ENCODE measurements around the gene LRP2. TPM values are rescaled to one million over a fixed set of nuclear protein-coding genes. Genes with fewer than 3 reads are reported as not detected.

The LRP2 gene
- total RNA-seq, 4 donors from 2014 or later = not detected

- H3K4me1 ChIP-seq = no peaks in the 10 kb centered on the region
- TF ChIP-seq POLR2A (IDR thresholded peaks at IDR 0.05) (no peak), CTCF (IDR thresholded peaks at IDR 0.05 in 4 of 5, conservative IDR thresholded peaks at IDR 0.05 in 1 of 5) (no peak)
- intact Hi-C loops (cut with DNase I; ENCODE audit: low total_unique reads) = no loop called here
Observed at GRCh38 chr2:169087757-169088379, 274.5 kb downstream of the LRP2 start.

GRCh38 chr2:169086893-169087467, 275.4 kb downstream of the LRP2 start:
- no peak for TF ChIP-seq CTCF (IDR thresholded peaks at IDR 0.05 in 4 of 5, conservative IDR thresholded peaks at IDR 0.05 in 1 of 5)
- TF ChIP-seq POLR2A (IDR thresholded peaks at IDR 0.05) = no peak
- Histone ChIP-seq H3K4me1 (no peaks in the 10 kb centered on the region), H3K9me3 (no peaks in the 10 kb centered on the region), H3K4me3 (no peak overlapping the region), H3K27ac (no peak overlapping the region), H3K36me3 (no peaks in the 10 kb centered on the region), H3K27me3 (no peaks in the 10 kb centered on the region)
- intact Hi-C loops (cut with DNase I; ENCODE audit: low total_unique reads) = no loop called here
- in situ Hi-C loops (cut with MboI; ENCODE audit: low sequenced_read_pairs in 4 of 4) = no loop called here
- DNase-seq (no peak), ATAC-seq (no peak)

More at GRCh38 chr2:169087757-169088379, 274.5 kb downstream of the LRP2 start:
- DNase-seq = no peak
- Histone ChIP-seq H3K9me3 (no peaks in the 10 kb centered on the region), H3K36me3 (no peaks in the 10 kb centered on the region), H3K27me3 (no peaks in the 10 kb centered on the region), H3K27ac (no peak overlapping the region), H3K4me3 (no peak overlapping the region)
- in situ Hi-C loops (cut with MboI; ENCODE audit: low sequenced_read_pairs in 4 of 4) = no loop called here
- ATAC-seq = no peak

- Histone ChIP-seq H3K9me3 (no peaks in the 10 kb centered on the region), H3K36me3 (no peaks in the 10 kb centered on the region), H3K4me3 (no peak overlapping the region), H3K4me1 (no peaks in the 10 kb centered on the region), H3K27me3 (no peaks in the 10 kb centered on the region), H3K27ac (no peak overlapping the region)
- DNase-seq = no peak
- no peak for TF ChIP-seq CTCF (IDR thresholded peaks at IDR 0.05 in 4 of 5, conservative IDR thresholded peaks at IDR 0.05 in 1 of 5)
- no peak for TF ChIP-seq POLR2A (IDR thresholded peaks at IDR 0.05)
- no peak for ATAC-seq
- in situ Hi-C loops (cut with MboI; ENCODE audit: low sequenced_read_pairs in 4 of 4) = no loop called here
- intact Hi-C loops (cut with DNase I; ENCODE audit: low total_unique reads) = no loop called here
Observed at GRCh38 chr2:169082995-169083394, 279.3 kb downstream of the LRP2 start.

GRCh38 chr2:169081551-169081950, 280.8 kb downstream of the LRP2 start:
- no peak overlapping the region for H3K27ac ChIP-seq

More at GRCh38 chr2:169081551-169081950, 280.8 kb downstream of the LRP2 start:
- ATAC-seq (no peak), DNase-seq (no peak)
- no peaks in the 10 kb centered on the region for H3K36me3 ChIP-seq
- TF ChIP-seq POLR2A (IDR thresholded peaks at IDR 0.05) = no peak
- no peak for TF ChIP-seq CTCF (IDR thresholded peaks at IDR 0.05 in 4 of 5, conservative IDR thresholded peaks at IDR 0.05 in 1 of 5)
- no peaks in the 10 kb centered on the region for H3K4me1 ChIP-seq
- H3K9me3 ChIP-seq = no peaks in the 10 kb centered on the region
- no peak overlapping the region for H3K4me3 ChIP-seq
- intact Hi-C loops (cut with DNase I; ENCODE audit: low total_unique reads) (no loop called here), in situ Hi-C loops (cut with MboI; ENCODE audit: low sequenced_read_pairs in 4 of 4) (no loop called here)
- H3K27me3 ChIP-seq = no peaks in the 10 kb centered on the region
